GM23338 (cell line): ENCODE measurements around the gene MYOT. TPM values are rescaled to one million over a fixed set of nuclear protein-coding genes. Genes with fewer than 3 reads are reported as not detected.

Experiments
- ATAC-seq: fragments of 200-7000 bp; cut with Tn5 transposase; 3 replicates; pipeline ENCODE4 v1.9.1; 2020
- DNase-seq: peaks from one replicate; pipeline ENCODE4 v3.0.0-alpha.2; 2015; ENCODE audit warnings: low spot score
- H2AFZ ChIP-seq: fragments of 200-600 bp; sonication (generic); 2 replicates; pipeline ENCODE4 v1.8.0; 2016; ENCODE audit warnings: antibody characterized with exemption, mild to moderate bottlenecking, moderate library complexity
- H3F3A ChIP-seq: fragments of 200-600 bp; sonication (generic); replicated peaks from 2 replicates; pipeline ENCODE4 v1.8.0; 2017; ENCODE audit warnings: antibody characterized with exemption, mixed run types, low read depth
- H3K27ac ChIP-seq: fragments of 200-600 bp; sonication (generic); 2 replicates; pipeline ENCODE4 v1.6.1; 2016; ENCODE audit warnings: low read depth
- H3K27me3 ChIP-seq: fragments of 200-600 bp; sonication (generic); 2 replicates; pipeline ENCODE4 v1.8.0; 2016; ENCODE audit warnings: mild to moderate bottlenecking, mixed run types, moderate library complexity; ENCODE audit not compliant: insufficient read depth
- H3K36me3 ChIP-seq: fragments of 200-600 bp; sonication (generic); 2 replicates; pipeline ENCODE4 v1.8.0; 2016; ENCODE audit warnings: mild to moderate bottlenecking; ENCODE audit not compliant: insufficient read depth
- H3K4me1 ChIP-seq: fragments of 200-600 bp; sonication (generic); 2 replicates; pipeline ENCODE4 v1.8.0; 2016; ENCODE audit warnings: mild to moderate bottlenecking, moderate library complexity; ENCODE audit not compliant: insufficient read depth
- H3K4me2 ChIP-seq: fragments of 200-600 bp; sonication (generic); 2 replicates; pipeline ENCODE4 v1.7.1; 2017; ENCODE audit warnings: mixed run types
- H3K4me3 ChIP-seq: fragments of 200-600 bp; sonication (generic); 2 replicates; pipeline ENCODE4 v1.6.1; 2016; ENCODE audit warnings: mixed run types
- H3K79me2 ChIP-seq: fragments of 200-600 bp; sonication (generic); replicated peaks from 2 replicates; pipeline ENCODE4 v1.8.0; 2017; ENCODE audit warnings: mild to moderate bottlenecking; ENCODE audit not compliant: insufficient read depth
- H3K9me2 ChIP-seq: fragments of 200-600 bp; sonication (generic); 2 replicates; pipeline ENCODE4 v1.8.0; 2017; ENCODE audit not compliant: insufficient read depth
- H4K20me1 ChIP-seq: fragments of 200-600 bp; sonication (generic); replicated peaks from 2 replicates; pipeline ENCODE4 v1.8.0; 2017; ENCODE audit warnings: mild to moderate bottlenecking; ENCODE audit not compliant: insufficient read depth
- H3K27ac Mint-ChIP-seq: 2 replicates; pipeline ENCODE4 v1.8.0; 2020; ENCODE audit warnings: inconsistent platforms, mild to moderate bottlenecking, moderate library complexity, mixed read lengths
- H3K27me3 Mint-ChIP-seq: 3 replicates; pipeline ENCODE4 v1.8.0; 2022; ENCODE audit warnings: low read depth, mild to moderate bottlenecking, moderate library complexity, mixed read lengths, inconsistent platforms; ENCODE audit not compliant: insufficient read depth, poor library complexity
- H3K36me3 Mint-ChIP-seq: 3 replicates; pipeline ENCODE4 v1.8.0; 2021; ENCODE audit warnings: low read depth, mild to moderate bottlenecking, inconsistent platforms, moderate library complexity, mixed read lengths
- H3K4me1 Mint-ChIP-seq: 3 replicates; pipeline ENCODE4 v1.8.0; 2020; ENCODE audit warnings: mild to moderate bottlenecking, inconsistent platforms, mixed read lengths
- H3K4me3 Mint-ChIP-seq: 3 replicates; pipeline ENCODE4 v1.8.0; 2021; ENCODE audit warnings: moderate library complexity, mild to moderate bottlenecking, inconsistent platforms, mixed read lengths
- H3K9me3 Mint-ChIP-seq: 3 replicates; pipeline ENCODE4 v1.8.0; 2020; ENCODE audit warnings: moderate library complexity, mild to moderate bottlenecking, inconsistent platforms, mixed read lengths
- CREB1 ChIP-seq: fragments of 250-450 bp; sonication (Bioruptor Pico); IDR thresholded peaks from 2 replicates; pipeline ENCODE4 v1.5.0; 2020; ENCODE audit warnings: low read depth, mild to moderate bottlenecking, moderate library complexity
- CTCF ChIP-seq, 2 experiments: fragments of 200-600 bp in 1 of 2; sonication (generic) in 1 of 2; conservative IDR thresholded peaks; 2 replicates each; pipeline versions ENCODE4 v1.5.1 to v1.6.1; 2016 to 2017; ENCODE audit warnings: antibody characterized with exemption in 2 of 2, low read depth in 2 of 2, mild to moderate bottlenecking in 2 of 2, moderate library complexity in 1 of 2
- EZH2 ChIP-seq: fragments of 200-600 bp; sonication (generic); IDR thresholded peaks from one replicate; pipeline ENCODE4 v1.8.0; 2017; ENCODE audit warnings: antibody characterized with exemption, mild to moderate bottlenecking, low read depth; ENCODE audit not compliant: unreplicated experiment
- EZH2phosphoT487 ChIP-seq: fragments of 200-600 bp; sonication (generic); IDR thresholded peaks from one replicate; pipeline ENCODE4 v1.8.1; 2018; ENCODE audit warnings: antibody characterized with exemption; ENCODE audit not compliant: unreplicated experiment
- JUNB ChIP-seq: IDR thresholded peaks from one replicate; pipeline ENCODE4 v1.6.1; 2016; ENCODE audit warnings: antibody characterized with exemption; ENCODE audit not compliant: unreplicated experiment
- NANOG ChIP-seq: IDR thresholded peaks from 2 replicates; pipeline ENCODE4 v1.6.1; 2016; ENCODE audit warnings: antibody characterized with exemption, borderline replicate concordance
- POLR2AphosphoS5 ChIP-seq: IDR thresholded peaks from 2 replicates; pipeline ENCODE4 v1.6.1; 2016; ENCODE audit warnings: antibody characterized with exemption, low read depth
- REST ChIP-seq: IDR thresholded peaks from one replicate; pipeline ENCODE4 v1.6.1; 2018; ENCODE audit warnings: antibody characterized with exemption; ENCODE audit not compliant: unreplicated experiment
- STAT1 ChIP-seq: IDR thresholded peaks from one replicate; pipeline ENCODE4 v1.6.1; 2016; ENCODE audit warnings: antibody characterized with exemption; ENCODE audit not compliant: unreplicated experiment
- ZNF114 ChIP-seq: fragments of 250-450 bp; sonication (Bioruptor Pico); IDR thresholded peaks from 2 replicates; pipeline ENCODE4 v1.5.0; 2020; ENCODE audit warnings: mild to moderate bottlenecking, moderate library complexity
- ZNF331 ChIP-seq: fragments of 250-450 bp; sonication (Bioruptor Pico); IDR thresholded peaks from 2 replicates; pipeline ENCODE4 v1.5.0; 2020; ENCODE audit warnings: low read depth, mild to moderate bottlenecking, moderate library complexity
- polyA plus RNA-seq: library from polyadenylated mRNA; unstranded; fragments of >200 nt; fragmentation: Nextera tagmentation; extraction: Ambion mirVana; gene quantifications from 2 replicates; pipeline ENCODE4 v1.2.1, GENCODE V29; 2016
- total RNA-seq: library from RNA; depleted of rRNA; stranded (reverse); fragments of >200 nt; shearing (Covaris generic); gene quantifications from 2 replicates; pipeline ENCODE4 v1.2.3, GENCODE V29; 2014
- TF ChIP-seq, protein P1 (sequence below): fragments of 250-450 bp; sonication (Bioruptor Pico); IDR thresholded peaks from 2 replicates; pipeline ENCODE4 v1.5.0; 2020; ENCODE audit warnings: mild to moderate bottlenecking, moderate library complexity
- TF ChIP-seq, protein P2 (sequence below): IDR thresholded peaks from 2 replicates; pipeline ENCODE4 v1.6.1; 2016; ENCODE audit warnings: antibody characterized with exemption

Gene MYOT
- total and polyA plus RNA-seq, 2 experiments from 2014 or later = 0.58 TPM; not detected in 1

GRCh38 chr5:137842296-137842695 lies 25.4 kb upstream of the MYOT start:
- H3K27ac Mint-ChIP-seq = no peak overlapping the region

More at GRCh38 chr5:137842296-137842695, 25.4 kb upstream of the MYOT start:
- H3K4me2 ChIP-seq = no peak overlapping the region
- H3K4me1 ChIP-seq = peaks cover 3% of the 10 kb centered on the region; the same call in 1 of the 2 replicates
- Mint-ChIP-seq H3K4me3 (no peak overlapping the region), H3K4me1 (no peaks in the 10 kb centered on the region; the same call in 2 of the 3 replicates), H3K9me3 (no peaks in the 10 kb centered on the region), H3K27me3 (no peaks in the 10 kb centered on the region), H3K36me3 (no peaks in the 10 kb centered on the region)
- H3K4me3 ChIP-seq = no peak overlapping the region
- DNase-seq (no peak), ATAC-seq (no peak)
- no peak overlapping the region for H2AFZ ChIP-seq
- H3K79me2 ChIP-seq = no peaks in the 10 kb centered on the region
- H3F3A ChIP-seq = no peaks in the 10 kb centered on the region
- no peaks in the 10 kb centered on the region for H3K27me3 ChIP-seq
- TF ChIP-seq CTCF (conservative IDR thresholded peaks at IDR 0.05; ENCODE audit: low read depth in 2 of 2) (no peak), ZNF114 (no peak), EZH2phosphoT487 (no peak), ZNF331 (no peak), CREB1 (CRISPR knock-in tag) (no peak), REST (no peak), EZH2 (no peak), STAT1 (no peak), JUNB (no peak), POLR2AphosphoS5 (no peak), NANOG (no peak)
- TF ChIP-seq, protein P1, sequence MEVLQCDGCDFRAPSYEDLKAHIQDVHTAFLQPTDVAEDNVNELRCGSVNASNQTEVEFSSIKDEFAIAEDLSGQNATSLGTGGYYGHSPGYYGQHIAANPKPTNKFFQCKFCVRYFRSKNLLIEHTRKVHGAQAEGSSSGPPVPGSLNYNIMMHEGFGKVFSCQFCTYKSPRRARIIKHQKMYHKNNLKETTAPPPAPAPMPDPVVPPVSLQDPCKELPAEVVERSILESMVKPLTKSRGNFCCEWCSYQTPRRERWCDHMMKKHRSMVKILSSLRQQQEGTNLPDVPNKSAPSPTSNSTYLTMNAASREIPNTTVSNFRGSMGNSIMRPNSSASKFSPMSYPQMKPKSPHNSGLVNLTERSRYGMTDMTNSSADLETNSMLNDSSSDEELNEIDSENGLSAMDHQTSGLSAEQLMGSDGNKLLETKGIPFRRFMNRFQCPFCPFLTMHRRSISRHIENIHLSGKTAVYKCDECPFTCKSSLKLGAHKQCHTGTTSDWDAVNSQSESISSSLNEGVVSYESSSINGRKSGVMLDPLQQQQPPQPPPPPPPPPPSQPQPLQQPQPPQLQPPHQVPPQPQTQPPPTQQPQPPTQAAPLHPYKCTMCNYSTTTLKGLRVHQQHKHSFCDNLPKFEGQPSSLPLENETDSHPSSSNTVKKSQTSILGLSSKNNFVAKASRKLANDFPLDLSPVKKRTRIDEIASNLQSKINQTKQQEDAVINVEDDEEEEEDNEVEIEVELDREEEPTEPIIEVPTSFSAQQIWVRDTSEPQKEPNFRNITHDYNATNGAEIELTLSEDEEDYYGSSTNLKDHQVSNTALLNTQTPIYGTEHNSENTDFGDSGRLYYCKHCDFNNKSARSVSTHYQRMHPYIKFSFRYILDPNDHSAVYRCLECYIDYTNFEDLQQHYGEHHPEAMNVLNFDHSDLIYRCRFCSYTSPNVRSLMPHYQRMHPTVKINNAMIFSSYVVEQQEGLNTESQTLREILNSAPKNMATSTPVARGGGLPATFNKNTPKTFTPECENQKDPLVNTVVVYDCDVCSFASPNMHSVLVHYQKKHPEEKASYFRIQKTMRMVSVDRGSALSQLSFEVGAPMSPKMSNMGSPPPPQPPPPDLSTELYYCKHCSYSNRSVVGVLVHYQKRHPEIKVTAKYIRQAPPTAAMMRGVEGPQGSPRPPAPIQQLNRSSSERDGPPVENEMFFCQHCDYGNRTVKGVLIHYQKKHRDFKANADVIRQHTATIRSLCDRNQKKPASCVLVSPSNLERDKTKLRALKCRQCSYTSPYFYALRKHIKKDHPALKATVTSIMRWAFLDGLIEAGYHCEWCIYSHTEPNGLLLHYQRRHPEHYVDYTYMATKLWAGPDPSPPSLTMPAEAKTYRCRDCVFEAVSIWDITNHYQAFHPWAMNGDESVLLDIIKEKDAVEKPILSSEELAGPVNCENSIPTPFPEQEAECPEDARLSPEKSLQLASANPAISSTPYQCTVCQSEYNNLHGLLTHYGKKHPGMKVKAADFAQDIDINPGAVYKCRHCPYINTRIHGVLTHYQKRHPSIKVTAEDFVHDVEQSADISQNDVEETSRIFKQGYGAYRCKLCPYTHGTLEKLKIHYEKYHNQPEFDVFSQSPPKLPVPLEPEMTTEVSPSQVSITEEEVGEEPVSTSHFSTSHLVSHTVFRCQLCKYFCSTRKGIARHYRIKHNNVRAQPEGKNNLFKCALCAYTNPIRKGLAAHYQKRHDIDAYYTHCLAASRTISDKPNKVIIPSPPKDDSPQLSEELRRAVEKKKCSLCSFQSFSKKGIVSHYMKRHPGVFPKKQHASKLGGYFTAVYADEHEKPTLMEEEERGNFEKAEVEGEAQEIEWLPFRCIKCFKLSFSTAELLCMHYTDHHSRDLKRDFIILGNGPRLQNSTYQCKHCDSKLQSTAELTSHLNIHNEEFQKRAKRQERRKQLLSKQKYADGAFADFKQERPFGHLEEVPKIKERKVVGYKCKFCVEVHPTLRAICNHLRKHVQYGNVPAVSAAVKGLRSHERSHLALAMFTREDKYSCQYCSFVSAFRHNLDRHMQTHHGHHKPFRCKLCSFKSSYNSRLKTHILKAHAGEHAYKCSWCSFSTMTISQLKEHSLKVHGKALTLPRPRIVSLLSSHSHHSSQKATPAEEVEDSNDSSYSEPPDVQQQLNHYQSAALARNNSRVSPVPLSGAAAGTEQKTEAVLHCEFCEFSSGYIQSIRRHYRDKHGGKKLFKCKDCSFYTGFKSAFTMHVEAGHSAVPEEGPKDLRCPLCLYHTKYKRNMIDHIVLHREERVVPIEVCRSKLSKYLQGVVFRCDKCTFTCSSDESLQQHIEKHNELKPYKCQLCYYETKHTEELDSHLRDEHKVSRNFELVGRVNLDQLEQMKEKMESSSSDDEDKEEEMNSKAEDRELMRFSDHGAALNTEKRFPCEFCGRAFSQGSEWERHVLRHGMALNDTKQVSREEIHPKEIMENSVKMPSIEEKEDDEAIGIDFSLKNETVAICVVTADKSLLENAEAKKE (CRISPR knock-in tag) = no peak
- TF ChIP-seq, protein P2, sequence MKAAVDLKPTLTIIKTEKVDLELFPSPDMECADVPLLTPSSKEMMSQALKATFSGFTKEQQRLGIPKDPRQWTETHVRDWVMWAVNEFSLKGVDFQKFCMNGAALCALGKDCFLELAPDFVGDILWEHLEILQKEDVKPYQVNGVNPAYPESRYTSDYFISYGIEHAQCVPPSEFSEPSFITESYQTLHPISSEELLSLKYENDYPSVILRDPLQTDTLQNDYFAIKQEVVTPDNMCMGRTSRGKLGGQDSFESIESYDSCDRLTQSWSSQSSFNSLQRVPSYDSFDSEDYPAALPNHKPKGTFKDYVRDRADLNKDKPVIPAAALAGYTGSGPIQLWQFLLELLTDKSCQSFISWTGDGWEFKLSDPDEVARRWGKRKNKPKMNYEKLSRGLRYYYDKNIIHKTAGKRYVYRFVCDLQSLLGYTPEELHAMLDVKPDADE = no peak
- no peaks in the 10 kb centered on the region for H3K36me3 ChIP-seq
- no peaks in the 10 kb centered on the region for H4K20me1 ChIP-seq
- no peaks in the 10 kb centered on the region for H3K9me2 ChIP-seq
- H3K27ac ChIP-seq = no peak overlapping the region
